NOMO-1 (cell line): ENCODE measurements around the gene NPEPPS.
"Not testable (repeated sequence)": the region's sequence is repeated elsewhere in the genome, so short reads cannot be mapped to it uniquely, and the experiment has no call there.

Source experiments
- DNase-seq, 2 experiments: peaks; one replicate each; lab custom pipeline; 2025; ENCODE audit not compliant: unreplicated experiment in 2 of 2; lab: John Stamatoyannopoulos, UW

The NPEPPS gene

DNA sequence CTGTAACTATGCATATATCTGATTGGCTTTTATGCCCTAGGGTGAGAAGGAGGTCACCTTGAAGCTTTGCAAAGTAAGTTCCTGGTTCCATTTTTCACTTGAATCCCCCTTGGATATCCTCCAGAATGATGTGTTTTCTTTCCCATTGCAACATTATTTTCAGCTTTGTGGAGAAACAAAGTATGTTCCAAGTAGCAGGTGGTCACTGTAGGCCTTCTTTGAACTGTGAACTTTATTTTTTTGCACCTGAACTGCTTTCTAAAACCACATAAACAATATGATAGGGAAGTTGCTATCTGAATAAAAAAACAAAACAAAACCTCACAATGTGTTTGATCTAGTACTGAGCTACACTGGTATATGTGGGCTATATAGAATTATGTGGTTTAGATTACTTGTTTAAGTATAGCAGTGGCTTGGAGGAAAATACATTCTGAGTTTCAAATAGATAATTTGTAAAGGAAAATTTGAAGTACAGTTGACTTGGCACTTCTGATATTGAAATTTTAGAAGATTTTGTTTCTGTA lies 29.7 kb downstream of the NPEPPS start:
- DNase-seq, result not testable (repeated sequence)

DNA sequence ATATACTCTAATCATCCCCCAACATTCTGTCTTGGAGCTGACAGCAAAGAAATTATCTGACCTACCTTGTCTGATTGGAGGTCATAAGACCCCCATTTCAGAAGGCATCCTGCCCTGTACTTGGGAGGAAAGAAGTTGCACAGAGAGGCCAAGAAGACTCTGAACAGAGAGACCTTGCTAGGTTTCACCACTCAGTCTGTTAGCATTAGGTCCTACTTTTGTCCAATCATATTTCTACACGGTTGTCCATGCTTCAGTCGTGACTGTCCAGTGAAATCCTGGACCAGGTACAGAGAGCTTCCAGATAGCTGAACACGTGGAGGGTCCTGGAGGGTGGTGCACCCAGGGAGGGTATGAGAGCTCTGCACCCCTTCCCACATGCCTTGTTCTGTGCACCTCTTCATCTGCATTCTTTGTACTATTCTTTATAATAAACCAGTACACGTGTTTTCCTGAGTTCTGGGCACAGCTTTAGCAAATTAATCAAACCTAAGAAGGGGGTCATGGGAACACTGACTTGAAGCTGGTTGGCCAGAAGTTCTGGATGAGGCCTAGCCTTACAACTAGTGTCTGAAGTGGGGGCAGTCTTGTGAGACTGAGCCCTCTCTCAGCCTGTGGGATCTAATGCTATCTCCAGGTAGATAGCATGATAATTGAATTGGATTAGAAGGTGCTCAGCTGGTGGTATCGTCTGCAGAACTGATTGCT lies 30.9 kb downstream of the NPEPPS start:
- DNase-seq, result not testable (repeated sequence)

DNA sequence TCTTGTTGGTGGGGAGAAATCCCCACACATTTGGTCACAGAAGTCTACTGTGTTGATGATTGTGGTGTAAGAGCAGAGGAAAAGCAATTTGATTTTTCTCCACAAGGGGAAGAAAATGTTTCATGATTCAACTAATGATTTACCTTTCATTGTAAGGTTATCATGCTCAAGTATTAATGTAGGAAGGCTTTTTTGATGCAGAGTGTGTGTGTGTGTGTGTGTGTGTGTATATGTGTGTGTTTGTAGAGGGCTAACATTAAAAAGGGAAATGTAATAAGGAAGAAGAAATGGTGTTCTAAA lies 31.4 kb downstream of the NPEPPS start:
- not testable (repeated sequence) for DNase-seq

DNA sequence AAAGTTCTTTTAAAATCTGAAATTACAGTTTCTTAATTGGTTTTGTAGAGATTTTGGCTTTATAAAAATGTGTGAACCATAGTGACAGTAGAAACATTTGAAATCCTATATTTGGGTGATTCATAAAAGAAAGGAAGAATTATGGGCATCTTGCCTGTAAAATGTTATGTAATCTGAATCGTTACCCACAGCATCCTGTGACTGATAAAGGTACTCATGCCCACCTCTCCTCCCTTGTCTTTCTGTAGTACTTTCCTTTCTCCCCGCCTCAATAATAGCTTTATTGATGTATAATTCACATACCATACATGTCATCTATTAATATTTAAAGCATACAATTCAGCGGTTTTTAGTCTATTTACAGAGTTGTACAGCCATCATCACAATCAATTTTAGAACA lies 36.4 kb downstream of the NPEPPS start:
- not testable (repeated sequence) for DNase-seq

DNA sequence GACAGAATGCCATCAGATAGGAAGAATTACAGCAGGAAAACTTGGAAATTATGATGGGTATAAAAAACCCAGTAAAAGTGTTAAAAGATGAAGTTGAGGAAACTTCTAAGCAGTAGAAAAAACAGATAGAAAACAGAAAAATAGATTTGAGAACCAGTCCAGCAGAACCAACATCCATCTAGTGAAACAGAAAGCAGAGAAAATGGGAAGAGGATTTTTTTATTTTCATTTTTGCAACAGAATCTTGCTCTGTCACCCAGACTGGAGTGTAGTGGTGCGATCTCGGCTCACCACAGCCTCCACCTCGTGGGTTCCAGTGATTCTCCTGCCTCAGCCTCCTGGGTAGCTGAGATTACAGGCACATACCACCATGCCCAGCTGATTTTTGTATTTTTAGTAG lies 41.7 kb downstream of the NPEPPS start:
- DNase-seq, result peak in 1 of 2 experiments; percentile 15

DNA sequence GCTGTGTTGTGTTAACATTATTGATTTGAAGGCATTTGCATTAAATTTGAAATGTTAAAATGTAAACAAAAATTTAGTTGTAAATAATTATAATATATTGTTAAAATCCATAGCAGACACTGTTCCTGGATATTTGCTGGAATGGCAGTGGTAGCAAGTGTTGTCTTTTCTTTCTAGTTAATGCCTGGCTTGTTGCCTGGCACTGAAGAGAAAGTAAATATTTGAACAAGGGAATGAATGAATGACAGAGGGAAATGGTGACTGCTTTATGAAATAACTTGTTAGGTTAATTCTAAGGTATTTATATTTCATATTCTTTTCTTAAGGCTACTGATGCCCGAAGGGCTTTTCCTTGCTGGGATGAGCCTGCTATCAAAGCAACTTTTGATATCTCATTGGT lies 51.5 kb downstream of the NPEPPS start:
- DNase-seq, result not testable (repeated sequence)

DNA sequence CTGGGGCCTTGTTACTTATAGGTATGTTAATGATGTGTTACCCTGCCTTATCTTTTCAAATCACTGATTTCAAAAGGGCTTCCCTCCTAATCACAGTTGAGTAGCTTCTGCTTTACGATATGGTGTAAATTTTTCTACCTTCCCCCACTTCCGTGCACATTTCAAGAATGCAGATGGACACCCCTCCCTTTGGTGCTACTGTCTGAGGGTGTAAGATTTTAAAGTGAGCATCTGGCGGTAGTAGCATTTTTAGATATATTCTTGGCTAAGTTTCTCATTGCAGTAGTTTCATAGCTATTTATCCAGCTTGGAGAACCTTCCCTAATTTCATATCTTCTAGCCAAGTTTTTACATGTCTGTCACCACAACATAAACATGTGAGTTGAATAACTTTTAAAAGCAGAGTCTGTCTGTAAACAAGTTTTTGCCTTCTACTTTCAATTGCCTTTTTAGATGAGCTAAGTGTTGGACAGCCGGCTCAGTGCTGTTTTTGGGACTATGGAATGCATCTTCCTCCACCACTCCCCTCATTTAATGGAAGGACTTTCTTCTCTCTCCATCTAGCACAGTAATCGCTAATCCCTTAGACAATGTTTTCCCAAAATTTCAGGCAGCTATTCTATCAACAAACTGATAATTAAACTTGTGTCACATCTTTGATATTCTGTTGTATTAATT lies 55.6 kb downstream of the NPEPPS start:
- DNase-seq, result not testable (repeated sequence)

DNA sequence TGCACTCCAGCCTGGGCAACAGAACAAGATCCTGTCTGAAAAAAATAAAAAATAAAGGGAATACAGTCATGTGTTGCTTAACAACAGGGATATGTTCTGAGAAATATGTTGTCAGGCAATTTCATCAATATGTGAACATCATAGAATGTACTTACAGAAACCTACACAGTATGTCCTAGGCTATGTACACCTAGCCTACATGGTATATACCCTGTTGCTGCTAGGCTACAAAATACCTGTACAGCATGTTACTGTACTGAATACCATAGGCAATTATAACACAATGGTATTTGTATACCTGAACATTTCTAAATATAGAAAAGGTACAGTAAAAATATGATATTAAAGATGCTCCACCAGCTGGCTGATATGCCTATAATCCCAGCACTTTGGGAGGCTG lies 62.6 kb downstream of the NPEPPS start:
- DNase-seq, result not testable (repeated sequence)

DNA sequence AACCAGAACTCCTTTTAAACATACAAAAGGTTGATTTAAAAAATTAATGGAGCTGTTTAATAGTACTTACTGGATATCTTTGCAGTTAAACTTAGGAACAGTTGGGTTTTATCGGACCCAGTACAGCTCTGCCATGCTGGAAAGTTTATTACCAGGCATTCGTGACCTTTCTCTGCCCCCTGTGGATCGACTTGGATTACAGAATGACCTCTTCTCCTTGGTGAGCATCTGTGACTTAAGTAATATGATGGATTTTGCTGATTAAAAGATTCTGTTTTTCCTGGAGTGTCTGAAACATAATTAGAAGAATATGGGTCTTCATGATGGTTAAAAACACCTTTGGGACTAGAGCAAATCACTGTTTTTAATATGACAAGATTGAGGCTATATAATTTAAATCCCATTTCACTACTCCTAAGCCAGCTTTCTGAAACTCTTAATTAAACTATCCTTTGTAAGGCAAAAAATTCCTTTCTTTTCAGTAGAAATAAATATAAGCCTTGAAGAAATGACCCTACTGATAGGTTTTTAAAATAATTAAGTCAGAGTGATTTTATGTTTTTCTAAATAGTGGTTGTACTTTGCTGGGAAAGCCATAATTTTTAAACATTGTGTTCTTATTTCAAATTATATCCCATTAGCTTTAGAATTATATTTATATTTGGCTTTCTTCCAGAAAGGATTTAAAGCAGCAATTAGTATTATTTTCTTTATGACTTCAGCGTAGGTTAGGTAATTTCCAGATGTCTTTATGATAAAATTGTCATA lies 73.1 kb downstream of the NPEPPS start:
- DNase-seq, result no peak

DNA sequence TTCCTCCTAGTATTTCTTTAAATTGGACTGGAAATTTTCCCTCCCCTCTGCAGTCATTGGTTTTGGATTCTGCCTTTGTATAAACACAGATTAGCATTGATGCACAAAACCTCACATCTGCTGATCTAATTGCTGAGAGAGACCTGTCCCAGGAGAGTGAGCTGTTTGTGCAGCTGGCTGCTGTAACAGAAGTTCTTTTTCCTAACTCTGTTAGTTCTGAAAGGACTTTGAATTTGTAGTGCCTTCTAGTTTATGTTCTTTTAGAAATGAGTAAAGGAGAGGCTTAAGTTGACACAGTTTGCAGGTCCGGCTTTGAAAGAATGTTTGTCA lies 73.7 kb downstream of the NPEPPS start:
- DNase-seq, result no peak

DNA sequence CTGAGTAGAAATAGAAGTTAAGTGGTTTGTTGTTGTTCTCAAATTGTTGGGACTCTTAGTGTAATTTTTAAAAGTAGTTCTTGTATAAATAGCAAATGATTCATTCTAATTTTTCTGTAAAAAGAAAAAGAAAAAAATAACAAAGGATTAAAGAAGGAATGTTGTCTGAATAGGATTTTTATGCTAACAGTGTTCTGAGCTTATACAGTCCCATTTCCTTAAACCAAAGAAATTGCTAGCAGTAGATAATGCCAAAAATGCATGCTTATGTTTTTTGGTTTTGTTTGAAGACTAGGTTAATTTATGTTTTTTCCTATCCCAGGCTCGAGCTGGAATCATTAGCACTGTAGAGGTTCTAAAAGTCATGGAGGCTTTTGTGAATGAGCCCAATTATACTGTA lies 74.1 kb downstream of the NPEPPS start:
- no peak for DNase-seq

DNA sequence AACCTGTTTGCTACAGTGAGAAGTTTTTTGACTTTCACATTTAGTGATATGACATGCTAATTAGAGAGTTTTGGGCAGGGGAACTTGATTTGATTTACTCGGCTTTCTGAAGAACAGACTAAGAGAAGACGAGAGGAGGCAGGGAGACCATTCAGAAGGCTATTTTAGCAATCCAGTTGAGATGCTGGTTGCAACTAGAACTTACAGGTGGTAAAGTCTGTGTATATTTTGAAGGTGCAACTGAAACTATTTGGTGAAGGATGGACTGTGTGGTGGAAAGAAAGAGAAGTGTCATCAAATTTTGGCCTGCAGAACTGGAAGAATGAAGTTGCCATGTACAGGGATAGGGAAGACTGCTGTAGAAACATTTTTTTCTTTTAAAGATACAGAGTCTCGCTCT lies 76.6 kb downstream of the NPEPPS start:
- DNase-seq, result no peak

DNA sequence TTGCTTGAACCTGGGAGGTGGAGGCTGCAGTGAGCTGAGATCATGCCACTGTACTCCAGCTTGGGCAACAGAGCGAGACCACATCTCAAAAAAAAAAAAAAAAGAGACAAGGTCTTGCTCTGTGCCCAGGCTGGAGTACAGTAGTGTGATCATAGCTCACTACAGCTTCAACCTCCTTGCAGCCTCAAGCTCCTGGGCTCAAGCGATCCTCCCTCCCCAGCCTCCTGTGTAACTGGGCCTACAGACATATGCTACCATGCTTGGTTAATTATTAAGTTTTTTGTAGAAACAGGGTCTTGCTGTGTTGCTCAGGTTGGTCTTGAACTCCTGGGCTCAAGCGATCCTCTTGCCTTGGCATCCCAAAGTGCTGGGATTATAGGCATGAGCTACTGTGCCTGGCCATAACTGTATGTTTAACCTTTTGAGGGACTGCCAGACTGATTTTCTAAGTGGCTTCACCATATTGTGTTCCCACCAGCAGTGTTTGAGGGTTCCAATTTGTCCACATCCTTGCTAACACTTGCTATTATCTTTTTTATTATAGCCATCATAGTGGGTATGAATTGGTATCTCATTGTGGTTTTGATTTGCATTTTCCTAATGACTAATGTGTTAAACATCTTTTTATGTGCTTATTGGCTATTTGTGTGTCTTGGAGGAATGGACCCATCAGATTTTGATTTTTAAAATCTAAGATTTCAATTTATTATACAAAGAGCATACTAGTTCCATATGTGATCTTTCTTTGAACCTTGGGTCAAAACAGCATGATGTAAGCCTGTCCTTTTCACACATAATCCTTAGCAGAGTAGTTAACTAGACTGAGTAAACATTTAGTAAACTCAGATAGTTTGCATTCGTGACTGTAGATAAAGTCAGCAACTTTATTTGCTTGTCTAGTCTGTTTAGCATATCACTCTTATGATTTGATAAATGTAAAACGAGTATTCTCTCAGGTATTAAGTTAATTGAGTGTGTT lies 80.8 kb downstream of the NPEPPS start:
- DNase-seq, result no peak

DNA sequence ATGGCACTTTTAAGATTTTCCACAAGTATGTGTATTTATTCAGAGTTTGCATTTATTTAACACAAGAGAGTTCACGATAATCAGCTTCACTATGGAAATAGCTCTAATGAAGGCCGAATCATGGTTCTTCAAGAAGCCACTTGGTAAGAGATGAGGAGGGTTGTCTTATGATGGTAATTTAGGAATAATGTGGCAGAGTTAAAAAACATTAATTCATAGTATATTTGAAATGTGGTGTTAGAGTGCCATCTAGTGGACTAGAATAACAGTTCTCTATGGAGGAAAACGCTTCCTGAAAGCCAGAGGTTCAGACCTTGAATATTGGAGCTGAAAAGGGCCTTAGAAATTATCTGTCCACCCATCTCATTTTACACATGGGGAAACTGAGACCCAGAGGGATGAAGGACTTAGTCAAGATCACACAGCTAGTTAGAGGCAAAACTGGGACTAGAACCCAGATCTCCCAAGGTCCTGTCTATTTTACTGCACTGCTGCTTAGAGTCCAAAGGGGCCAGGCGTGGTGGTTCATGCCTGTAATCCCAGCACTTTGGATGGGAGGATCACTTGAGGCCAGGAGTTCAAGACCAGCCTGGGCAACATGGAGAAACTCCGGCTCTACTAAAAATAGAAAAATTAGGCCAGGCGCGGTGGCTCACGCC lies 85.0 kb downstream of the NPEPPS start:
- peak in 1 of 2 experiments; percentile 65 for DNase-seq

DNA sequence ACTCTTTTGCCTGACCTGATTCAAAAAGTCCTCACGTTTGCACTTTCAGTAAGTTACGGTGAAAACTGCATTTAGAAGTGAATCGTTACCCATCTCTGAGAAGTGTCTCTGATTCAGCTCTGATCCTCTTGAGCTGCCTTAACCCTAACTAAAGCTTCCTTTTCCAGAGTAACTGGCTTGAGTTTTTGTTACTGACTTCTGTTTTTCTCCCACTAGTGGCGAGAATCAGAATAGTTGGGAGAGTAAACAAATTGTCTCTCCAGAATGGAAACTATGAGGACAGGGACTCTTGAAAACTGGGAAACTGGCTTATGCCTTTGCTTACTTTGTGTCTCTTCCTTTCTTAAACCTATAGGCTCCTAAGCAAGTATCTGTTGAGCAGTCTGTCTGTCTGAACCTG lies 87.5 kb downstream of the NPEPPS start:
- no peak for DNase-seq

DNA sequence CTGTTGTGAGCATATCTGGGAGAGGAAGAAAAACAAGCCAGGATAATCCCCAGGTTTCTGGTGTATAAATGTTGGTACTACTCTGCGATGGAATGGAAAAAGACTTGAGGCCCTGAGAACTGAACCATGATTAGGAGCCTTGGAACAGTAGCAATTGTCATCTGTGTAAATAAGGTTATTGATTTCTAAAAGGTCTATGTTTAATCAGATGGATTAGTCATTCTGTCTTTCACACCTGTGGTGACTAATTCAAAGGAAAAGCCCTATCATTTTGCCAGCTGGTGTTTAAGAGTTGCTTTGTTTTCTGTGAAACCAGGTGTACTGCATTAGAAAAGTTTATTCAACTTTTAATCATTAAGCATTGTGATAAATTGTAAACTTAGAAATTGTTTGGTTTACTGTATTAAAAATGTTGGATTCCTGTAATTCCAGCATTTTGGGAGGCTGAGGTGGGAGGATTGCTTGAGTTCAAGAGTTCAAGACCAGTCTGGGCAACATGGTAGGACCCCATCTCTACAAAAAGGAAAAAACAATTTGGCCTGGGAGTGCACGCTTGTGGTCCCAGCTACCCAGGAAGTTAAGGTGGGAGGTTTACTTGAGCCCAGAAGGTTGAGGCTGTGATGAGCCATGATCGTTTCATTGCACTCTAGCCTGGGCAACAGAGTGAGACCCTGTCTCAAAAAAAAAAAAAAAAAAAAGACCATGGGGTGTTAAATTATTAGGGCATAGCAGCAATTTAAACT lies 89.8 kb downstream of the NPEPPS start:
- no peak for DNase-seq

DNA sequence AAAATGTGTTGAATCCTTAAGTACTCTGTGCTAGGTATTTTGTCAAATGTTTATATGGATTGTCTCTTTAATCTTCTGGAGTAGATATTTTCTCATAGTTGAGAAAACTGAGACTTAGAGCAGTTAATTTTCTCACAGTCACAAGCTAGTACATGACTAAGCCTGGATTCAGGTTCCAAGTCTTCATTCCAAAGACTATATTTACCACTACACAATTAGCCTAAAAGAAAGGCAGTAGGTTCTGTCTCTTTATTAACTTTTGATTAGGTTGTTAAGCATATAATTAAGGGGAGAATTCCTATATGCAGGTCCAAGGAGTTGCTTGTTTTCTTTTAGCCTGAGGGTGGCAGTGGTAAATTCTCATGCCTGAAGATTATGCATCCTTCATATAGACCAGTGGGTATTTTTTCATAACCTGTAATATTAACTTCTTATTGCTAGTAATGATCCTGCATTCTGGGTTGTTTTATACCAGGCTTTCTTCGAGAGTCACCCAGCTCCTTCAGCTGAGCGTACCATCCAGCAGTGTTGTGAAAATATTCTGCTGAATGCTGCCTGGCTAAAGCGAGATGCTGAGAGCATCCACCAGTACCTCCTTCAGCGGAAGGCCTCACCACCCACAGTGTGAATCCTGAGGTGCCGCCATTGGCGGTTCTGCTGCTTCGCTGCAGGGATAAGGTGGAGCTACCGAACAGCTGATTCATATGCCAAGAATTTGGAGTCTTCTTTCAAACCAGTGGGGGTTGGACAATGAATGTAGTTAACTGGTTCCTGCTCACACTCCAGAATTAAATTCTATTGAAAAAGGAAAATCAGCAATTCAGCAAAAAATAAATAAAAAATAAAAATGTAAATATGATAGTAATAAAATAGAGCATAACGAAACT lies 90.6 kb downstream of the NPEPPS start:
- DNase-seq, result no peak

DNA sequence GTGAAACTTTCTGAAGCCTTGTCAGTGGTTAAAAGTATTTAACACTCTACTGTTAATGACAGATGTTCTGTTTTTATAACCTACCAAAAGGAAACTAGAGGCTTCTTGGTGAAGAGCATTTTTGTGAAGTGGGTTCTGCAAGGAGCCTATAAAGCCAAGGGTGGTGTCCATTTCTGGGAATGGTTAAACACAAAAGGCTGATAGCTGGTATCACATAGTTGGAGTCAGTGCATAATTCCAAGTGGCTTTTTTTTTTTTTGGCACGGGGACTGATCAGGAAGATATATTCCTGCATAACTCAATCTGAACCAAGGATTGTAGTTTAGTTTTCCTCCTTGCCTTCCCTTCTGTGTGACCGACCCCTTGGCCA lies 91.3 kb downstream of the NPEPPS start:
- no peak for DNase-seq

DNA sequence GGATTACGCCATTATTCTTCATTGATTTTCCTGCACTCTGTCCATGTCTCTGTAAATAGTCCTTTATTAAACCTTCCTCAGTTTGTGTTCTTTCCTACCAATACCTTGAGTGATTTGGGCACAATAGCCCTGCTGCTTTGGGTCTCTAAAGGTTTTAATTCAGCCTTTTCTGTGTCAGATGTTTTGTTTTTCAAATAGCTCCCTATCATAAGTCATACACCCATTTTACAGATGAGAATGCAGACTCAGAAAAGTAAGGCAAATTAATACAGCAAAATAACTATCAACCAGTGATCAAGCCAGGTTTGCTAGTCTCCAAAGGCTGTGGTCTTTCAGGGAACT lies 93.8 kb downstream of the NPEPPS start:
- no peak for DNase-seq
